Right lobe of liver (tissue), 4 donors: ENCODE measurements around the gene FTO.

Source experiments
- CTCF ChIP-seq, 4 donors: fragments of 200-600 bp in 3 of 4; fragments of 450-650 bp in 1 of 4; IDR thresholded peaks; one replicate each; pipeline versions ENCODE4 v1.5.1 to v1.8.0; 2016 to 2022; ENCODE audit warnings: antibody characterized with exemption in 4 of 4, mild to moderate bottlenecking in 2 of 4
- POLR2A ChIP-seq: fragments of 450-650 bp; IDR thresholded peaks from one replicate; pipeline ENCODE4 v1.6.1; 2017; ENCODE audit warnings: antibody characterized with exemption, mild to moderate bottlenecking
- donor health status: DM: no; HTN: no; CAD: no.
- donor health status: DM: no; HTN: no; CAD: no.
- donor health status: DM: no; HTN: yes; CAD: no.

DNA sequence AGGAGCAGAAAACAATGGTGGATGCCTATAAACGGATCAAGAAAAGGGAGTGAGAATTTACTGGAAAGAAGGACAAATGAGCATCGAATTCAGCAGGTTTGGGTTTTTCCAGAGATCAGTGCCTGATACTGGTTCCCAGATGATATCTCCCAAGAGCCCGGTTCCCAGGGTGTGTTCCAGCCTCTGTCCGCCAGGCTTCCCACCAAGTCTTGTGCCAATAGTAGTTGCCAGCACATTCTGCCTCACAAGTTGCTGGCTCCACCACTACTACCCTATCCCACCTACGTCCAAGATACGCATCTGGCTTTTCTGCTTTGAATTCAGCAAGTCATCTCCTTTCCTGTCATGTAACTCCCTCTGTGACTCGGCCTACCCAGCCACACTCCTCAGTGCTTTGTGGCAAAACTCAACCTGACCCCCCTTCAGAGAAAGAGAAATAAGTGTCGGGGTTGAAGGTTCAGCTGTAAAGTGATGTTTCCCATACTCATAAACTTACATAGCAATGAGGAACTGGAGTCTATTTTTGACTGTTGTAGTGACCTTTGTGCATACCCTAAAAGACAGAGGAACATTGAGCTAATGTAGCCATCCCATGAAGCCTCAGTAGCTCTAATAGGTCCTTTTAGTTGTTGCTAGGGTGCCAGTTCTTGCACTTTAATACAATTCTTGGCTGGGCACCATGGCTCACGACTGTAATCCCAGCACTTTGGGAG is 305.7 kb downstream of the FTO start:
- TF ChIP-seq CTCF (IDR thresholded peaks at IDR 0.05) (no peak), POLR2A (no peak)
